ENCODE results near the gene ZNF205.

Gene ZNF205

GRCh38 chr16:3085868-3086595, 26.4 kb upstream of the ZNF205 start:
- no peak for DNase-seq

DNA sequence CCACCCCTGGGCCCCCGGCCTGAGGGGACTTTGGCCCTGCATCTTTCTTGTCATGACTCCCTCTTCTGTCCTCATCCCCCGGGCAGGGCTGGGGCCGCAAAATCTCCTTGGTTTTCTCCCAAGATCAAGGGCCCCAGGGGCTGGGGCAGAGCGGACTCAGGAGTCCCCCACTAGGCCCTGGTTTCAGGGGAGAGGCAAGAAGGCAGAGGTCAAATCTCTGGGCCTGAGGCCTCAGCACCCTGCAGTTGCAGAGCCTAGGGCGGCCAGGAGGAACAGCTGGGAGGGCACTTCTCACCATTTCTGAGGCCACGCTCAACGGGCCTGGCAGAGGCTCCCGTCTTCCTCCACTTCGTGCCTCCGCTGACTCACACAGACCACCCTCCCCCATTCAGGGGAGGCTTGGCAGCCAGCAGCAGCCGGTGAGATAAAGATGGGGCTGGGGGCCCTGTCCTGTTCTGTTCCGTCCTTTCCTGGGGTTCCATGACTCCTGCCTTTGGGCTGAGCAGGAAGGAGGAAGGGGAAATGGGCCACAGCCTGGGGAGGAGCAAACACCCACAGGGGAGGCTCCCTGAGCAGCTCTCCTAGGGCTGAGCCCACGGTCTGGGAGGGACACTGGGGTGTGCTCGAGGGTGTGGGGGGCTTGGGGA, 25.7 kb upstream of the ZNF205 start:
- no peak for DNase-seq

DNA sequence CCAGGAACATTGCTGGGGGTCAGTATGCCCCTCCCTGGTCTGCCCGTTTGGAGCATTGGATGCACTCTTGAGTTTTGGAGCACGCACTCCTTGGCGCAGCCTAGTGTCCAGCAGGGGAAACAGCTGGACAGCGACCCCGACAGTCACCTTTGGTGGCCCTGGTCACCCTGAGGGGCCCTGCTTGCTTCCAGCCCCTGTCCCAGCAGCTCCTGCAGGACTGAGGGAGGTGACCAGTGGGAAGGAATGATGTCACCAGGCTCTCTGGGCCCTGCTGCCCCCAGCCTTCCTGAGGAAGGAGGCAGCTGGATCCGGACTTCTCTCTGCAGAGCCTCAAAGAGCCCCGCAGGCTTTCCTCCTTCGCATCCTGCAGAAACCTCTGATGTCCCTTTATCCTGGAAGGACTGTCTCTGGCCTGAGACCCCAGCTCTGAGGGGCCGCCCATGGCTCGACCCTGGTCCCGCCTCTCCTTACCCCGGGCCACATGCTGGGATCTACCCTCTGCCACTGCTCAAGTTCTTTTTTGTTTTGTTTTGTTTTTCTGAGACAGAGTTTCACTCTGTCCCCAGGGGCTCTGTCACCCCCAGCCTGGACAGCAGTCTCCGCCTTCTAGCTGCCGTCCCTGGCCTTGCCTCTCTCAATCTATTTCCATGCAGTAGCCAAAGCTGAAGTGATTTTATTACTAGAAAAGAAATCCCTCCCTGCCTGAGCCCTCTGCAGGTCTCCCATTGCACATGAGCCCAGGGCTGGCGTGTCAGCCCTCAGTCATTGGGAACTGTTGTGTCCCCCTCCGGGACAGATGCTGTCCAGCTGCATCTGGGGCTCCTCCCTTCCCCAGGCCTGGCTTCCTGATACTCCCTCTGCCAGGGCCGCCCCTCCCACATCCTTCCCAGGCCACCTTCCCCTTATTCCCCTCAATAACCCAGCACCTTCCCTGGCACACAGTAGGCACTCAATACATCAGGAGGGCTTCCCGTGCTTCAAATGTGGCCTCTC, 24.8 kb upstream of the ZNF205 start:
- DNase-seq: no peak

DNA sequence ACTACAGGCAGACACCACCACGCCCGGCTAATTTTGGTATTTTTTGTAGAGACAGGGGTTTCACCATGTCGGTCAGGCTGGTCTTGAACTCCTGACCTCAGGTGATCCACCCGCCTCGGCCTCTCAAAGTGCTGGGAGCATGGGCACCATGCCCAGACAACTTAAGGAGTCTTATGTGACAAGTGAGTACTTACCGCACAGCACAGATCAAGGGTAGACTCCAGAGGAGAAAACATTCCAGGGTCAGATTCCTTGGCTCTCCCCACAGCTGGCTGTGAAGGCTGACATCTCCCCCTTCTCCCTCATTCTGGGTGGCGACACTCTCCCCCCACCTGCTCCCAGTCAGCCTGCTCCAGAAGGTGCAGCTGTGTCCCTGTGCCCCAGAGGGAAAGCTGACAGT, 23.9 kb upstream of the ZNF205 start:
- DNase-seq: no peak

DNA sequence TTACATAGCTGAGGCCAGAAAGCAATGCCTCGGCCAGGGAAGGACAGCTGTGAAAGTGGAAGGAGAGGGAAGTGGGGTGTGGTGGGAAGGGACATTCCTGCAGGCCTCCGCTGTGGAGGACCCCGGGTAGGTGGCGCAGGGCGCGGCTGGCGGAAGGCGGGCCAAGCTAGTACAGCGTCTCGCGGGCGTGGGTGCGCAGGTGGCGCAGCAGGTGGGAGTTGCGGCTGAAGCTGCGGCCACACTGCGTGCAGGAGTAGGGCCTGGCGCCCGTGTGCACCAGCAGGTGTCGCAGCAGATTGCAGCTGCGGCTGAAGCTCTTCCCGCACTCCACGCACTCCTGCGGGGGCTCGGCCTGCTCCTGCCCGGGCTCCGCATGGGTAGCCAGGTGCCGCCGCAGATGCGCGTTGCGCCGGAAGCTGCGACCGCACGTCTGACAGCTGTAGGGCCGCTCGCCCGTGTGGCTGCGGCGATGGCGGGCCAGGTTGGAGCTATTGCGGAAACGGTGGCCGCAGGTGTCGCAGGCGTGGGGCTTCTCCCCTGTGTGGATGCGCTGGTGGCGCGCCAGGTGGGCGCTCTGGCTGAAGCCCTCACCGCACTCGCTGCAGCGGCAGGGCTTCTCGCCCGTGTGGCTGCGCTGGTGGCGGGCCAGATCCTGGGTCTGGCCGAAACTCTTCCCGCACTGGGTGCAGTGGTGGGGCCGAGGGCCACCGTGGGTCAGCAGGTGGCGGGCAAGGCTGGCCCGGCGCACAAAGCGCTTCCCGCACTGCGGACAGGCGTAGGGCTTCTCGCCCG, 23.3 kb upstream of the ZNF205 start:
- no peak for DNase-seq

DNA sequence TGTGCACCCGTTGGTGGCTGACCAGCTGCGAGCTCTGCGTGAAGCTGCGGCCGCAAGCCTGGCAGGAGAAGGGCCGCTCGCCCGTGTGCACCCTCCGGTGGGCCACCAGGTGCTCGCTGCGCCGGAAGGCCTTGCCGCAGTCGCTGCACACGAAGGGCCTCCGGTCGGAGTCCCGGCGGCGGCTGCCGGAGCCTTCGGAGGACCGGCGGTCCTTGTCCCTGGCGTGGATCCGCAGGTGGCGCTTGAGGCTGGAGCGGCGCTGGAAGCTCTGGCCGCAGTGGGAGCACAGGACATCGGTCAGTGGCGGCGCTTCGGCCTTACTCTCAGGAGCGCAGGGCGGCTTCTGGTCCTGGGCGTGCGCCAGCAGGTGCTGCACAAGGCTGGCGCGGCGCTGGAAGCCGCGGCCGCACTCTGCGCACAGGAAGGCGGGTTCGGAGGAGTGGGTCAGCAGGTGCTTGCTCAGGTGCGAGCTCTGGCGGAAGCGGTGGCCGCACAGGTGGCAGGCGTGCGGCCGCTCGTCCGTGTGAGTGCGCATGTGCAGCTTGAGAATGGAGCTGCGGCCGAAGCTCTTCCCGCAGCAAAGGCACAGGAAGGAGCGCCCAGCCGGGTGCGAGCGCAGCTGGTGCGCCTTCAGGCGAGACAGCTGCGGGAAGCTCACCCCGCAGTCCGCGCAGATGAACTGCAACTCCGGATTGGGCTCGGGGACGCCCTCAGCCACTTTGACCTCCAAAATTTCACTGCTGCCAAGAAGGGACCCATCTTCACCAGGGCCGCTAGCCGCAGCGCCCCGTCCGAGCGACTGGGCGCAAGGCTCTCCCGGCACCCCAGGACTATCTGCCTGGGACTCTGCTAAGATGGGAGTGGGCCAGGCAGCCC, 22.4 kb upstream of the ZNF205 start:
- DNase-seq: no peak

DNA sequence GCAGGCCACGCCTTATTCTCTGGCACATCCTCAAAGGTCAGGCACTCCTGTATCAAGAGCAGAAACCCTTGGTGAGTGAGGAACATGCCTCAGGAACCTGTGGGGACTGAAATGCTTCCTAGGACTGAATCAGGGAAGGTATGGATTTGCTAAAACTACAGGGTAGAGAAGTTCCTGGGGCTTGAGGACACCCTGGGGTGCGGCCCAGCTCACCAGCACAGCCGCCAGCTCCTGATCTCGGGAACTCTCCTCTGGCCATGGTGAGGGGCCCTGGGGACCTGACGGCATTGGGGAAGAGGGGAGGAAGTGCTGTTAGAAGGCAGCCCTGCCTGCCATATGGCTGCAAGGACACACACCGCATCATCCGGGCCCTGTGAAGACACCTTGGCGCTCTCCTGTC, 20.8 kb upstream of the ZNF205 start:
- DNase-seq: no peak

DNA sequence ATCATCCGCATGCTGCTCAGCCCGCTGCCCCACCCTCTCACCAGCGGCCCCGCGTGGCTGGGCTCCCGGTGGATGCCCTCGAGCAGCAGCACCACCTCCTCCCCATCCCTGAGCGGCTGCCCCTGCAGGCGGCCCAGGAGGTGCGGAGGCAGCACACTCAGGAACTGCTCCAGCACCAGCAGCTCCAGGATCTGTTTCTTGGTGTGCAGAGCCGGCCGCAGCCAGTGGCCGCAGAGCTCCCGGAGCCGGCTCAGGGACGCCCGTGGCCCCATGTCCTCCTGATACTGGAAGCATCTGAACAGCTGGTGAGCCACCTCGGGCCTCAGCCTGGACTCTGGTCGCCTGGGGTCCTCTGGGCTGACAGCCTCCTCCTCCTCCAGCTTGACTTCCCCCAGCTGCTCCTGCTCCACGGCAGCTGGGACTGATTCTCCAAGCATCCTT, 19.9 kb upstream of the ZNF205 start:
- DNase-seq: no peak

DNA sequence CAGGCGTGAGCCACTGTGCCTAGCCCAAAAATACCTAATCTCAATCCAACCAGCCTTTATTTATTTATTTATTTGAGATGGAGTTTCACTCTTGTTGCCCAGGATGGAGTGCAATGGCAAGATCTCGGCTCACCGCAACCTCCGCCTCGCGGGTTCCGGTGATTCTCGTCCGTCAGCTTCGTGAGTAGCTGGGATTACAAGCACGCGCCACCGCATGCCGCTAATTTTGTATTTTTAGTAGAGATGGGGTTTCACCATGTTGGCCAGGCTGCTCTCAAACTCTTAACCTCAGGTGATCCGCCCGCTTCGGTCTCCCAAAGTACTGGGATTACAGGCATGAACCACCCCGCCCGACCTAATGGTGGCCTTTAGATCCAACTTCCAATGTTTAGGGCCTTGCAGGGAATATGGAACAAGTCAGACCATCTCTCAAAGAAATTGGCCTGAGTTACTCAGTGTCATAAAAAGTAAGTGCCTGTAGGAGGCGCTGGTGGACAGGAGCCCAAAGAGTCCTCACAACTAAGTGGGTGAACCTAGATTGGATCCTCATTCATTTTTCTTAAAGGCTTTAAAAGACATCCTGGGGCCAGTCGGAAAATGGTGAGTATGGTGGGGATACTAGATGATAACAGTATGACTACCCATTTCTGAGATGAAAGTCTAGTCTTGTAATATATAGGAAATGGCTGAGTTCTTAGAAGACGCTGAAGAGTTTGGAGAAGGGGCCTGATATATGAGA, 17.9 kb upstream of the ZNF205 start:
- DNase-seq: no peak

DNA sequence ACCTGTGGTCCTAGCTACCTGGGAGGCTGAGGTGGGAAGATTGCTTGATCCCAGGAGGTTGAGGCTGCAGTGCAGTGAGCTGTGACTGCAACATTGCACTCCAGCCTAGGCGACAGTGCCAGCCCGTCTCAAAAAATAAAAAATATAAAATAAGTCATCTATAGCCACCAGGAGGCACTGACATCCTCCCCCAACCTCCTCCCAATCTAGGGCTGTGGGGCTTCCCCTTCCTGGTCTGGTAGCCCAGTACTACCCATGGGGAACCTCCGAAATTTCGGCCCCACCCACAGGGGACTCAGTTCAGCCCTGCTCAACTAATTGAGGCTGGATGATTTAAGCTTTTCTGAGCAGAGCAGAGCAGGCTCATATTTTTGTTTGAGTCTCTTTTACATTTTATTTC, 16.5 kb upstream of the ZNF205 start:
- DNase-seq: peak; percentile 37

DNA sequence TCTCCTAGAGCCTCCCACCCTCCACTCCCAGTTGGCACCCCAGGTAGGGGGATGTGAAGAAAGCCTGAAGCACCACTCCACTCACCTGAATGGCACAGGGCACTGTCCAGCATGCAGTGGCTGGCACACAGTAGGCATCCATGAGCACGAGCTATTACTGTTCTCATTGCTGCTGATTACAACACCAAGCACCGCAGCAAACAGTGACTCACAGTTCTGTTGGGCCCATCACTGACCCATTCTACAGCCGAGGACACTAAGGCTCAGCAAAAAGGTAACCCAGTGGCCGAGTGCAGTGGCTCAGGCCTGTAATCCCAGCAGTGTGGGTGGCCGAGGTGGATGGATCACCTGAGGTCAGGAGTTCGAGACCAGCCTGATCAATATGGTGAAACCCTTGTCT, 16.0 kb upstream of the ZNF205 start:
- no peak for DNase-seq

- no peak for DNase-seq
Measured at GRCh38 chr16:3097266-3097665, 15.1 kb upstream of the ZNF205 start.

GRCh38 chr16:3098459-3099394, 13.7 kb upstream of the ZNF205 start, which contains the start of gene ZSCAN10:
ZSCAN10 (minus strand) TSS chr16:3099294; CDS start chr16:3092937, 6,357 bp downstream.
- no peak for DNase-seq

DNA sequence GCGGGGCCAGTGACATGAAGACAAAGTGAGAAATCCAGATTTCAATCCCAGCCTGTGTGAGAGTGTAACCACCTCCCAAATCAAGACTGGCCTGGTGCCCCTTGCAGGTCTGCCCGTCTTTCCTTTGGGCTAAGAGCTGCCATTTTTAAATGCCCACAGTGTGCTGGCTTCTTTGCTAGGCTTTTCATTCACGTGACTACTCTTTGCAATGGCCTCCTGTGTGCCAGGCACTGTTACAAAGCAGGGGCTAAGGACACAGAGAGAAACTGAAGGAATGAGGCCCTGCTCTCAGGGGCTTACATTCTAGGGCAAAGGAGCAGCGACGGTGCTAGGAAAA, 13.0 kb upstream of the ZNF205 start:
- DNase-seq: no peak

DNA sequence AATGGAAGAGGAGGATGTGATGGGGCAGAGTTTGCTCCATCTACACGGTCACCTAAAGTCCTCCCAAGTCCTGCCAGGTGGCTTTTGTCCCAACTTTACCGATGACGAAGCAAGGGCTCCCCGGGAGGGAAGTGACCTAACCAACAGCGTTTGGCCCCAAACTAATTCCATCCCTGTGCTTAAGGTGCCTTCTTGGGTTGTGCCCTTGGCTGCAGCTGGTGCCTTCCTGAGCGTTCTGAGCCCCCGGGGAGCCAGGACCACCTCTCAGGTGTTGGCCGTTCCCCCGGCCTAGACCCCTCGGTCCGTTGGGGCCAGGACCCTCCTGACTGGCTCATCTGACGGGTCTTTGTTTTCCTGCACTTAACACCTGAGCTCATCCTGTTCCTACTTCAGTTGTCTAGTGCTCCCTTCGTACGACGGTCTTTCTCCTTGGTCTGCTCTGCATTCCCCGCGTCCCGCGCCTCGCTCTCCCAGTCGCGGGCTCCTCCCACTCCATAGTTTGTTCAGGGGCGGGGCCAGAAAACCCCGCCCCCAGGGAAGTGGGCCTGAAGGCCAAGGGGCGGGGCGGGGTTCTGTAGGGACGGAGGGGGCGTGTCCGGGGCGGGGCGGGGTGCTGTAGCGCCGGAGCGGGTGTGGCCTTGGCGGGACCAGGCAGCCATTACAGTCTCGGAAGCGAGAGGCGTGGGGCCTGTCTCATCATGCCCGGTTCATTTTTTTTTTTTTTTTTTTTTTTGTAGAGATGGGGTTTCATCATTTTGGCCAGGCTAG, 12.5 kb upstream of the ZNF205 start:
- peak; percentile 96 for DNase-seq

GRCh38 chr16:3101018-3101840, 11.2 kb upstream of the ZNF205 start:
- no peak for DNase-seq

GRCh38 chr16:3101841-3102470, 10.4 kb upstream of the ZNF205 start:
- no peak for DNase-seq
